ENCODE measurements around the gene TNN.

The TNN gene

DNA sequence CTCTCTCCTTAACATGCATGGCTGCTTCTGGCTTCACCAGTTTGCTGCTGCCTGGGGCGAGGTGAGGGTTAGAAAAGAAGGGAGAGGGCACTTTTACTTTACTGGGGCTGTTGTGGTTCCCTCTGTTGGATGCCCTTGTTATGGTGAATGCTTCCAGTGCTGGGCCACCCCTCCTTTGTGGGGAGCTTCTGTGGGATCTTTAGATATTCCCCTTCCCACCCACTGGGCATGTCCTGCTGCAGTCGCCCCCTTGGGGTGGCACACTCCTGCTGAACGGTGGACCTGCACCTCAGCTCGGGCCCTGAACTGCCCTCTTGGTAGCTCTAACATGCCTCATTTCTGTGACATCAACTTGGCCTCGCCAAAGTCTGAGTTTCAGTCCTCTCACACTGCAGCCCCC lies 6.0 kb downstream of the TNN start:
- no peak overlapping the region for H3K4me3 ChIP-seq (ENCODE audit: insufficient read depth in 1 of 2, low read depth in 1 of 2, low read length in 2 of 2)
- DNase-seq = no peak
- H3K27ac ChIP-seq (ENCODE audit: low read length, poor library complexity, severe bottlenecking) = no peak overlapping the region
- no peak overlapping the region for H2BK5ac ChIP-seq (ENCODE audit: low read depth, low read length, poor library complexity, severe bottlenecking)
- H3K4me2 ChIP-seq (ENCODE audit: low read length, poor library complexity, severe bottlenecking) = no peak overlapping the region
- no peaks in the 10 kb centered on the region for H3K4me1 ChIP-seq (ENCODE audit: control insufficient read depth, insufficient read depth, low read depth, low read length)
- H3K27me3 ChIP-seq (ENCODE audit: control insufficient read depth in 1 of 2, insufficient read depth in 1 of 2, low read length in 2 of 2) = peaks cover 0 to 14% of the 10 kb centered on the region in 2 experiments
- WGBS = 58% methylated on average over 5 of the region's 5 CpGs
- H3K4ac ChIP-seq (ENCODE audit: low read depth in 1 of 2, low read length in 2 of 2) = no peak overlapping the region
- no peak overlapping the region for H3K14ac ChIP-seq (ENCODE audit: low read length in 2 of 2)
- no peak overlapping the region for H2AK5ac ChIP-seq (ENCODE audit: low read length, severe bottlenecking)
- H3K23ac ChIP-seq (ENCODE audit: low read length in 2 of 2) = no peak overlapping the region
- H4K91ac ChIP-seq (ENCODE audit: low read length) = no peak overlapping the region
- H3K36me3 ChIP-seq (ENCODE audit: control insufficient read depth in 1 of 2, insufficient read depth in 2 of 2, low read depth in 1 of 2, low read length in 2 of 2) = no peaks in the 10 kb centered on the region
- no peak overlapping the region for H2BK12ac ChIP-seq (ENCODE audit: low read length in 2 of 2)
- H2BK15ac ChIP-seq (ENCODE audit: low read depth, poor library complexity, severe bottlenecking) = no peak overlapping the region
- no peak overlapping the region for H3K18ac ChIP-seq (ENCODE audit: low read depth in 1 of 2, low read length in 2 of 2)
- no peak overlapping the region for H2BK120ac ChIP-seq (ENCODE audit: low read depth, low read length)
- no peak overlapping the region for H4K8ac ChIP-seq (ENCODE audit: low read length)
- no peak overlapping the region for H3K9ac ChIP-seq (ENCODE audit: low read length)
- H3K9me3 ChIP-seq (ENCODE audit: control insufficient read depth, low read length) = no peaks in the 10 kb centered on the region
- H2AFZ ChIP-seq (ENCODE audit: low read depth, low read length) = no peak overlapping the region
- H3K79me1 ChIP-seq (replicated peaks; ENCODE audit: low read length, poor library complexity, severe bottlenecking) = no peaks in the 10 kb centered on the region

DNA sequence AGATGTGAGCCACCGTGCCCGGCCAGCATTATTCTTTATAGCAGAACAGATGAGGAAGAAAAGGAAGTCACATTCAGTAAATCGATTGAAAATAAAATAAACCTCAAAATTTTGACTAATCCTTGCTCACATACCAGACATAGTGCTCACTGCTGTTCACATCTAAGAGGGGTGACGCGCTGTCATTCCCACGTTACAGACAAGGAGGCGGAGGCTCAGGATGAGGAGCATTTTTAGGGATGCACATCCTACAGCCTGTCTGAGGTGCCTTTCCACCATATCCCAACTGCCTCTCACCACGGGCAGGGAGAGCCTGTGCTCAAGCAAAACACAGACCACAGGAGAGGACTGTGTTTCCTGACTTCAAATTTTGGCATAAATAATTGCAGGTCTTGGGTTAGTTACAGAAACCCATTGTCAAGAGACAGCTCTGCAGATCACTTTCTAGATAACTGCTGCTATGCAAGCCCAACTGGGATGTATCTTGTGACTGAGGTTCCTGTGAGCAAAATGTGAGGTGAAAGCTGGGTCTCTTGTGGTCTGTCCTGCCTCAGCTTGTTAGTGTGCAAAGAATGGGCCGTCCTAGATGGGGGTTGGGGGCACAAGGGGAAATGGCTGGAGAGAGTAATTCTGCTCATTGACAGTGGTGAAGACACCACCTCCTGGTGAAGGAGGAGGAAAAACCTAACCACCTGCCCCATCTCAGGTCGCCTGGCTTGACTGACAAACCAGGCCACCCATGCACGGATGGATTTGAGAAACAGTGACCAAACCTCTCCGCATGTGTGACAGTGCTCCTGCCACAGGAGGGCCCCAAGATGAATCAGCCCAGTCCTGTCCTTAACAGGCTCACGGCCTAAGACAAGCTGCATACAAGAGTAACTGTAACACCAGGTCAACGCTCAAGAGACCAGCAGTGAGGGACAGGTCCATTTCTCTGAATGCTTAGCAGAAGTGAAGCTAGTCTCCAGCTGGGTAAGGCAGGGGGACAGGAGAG lies 8.2 kb downstream of the TNN start:
- no peak for DNase-seq
- H3K4me3 ChIP-seq (ENCODE audit: insufficient read depth in 1 of 2, low read depth in 1 of 2, low read length in 2 of 2) = no peak overlapping the region
- no peak overlapping the region for H2AFZ ChIP-seq (ENCODE audit: low read depth, low read length)
- H4K91ac ChIP-seq (ENCODE audit: low read length) = no peak overlapping the region
- H3K27me3 ChIP-seq (ENCODE audit: control insufficient read depth in 1 of 2, insufficient read depth in 1 of 2, low read length in 2 of 2) = peaks cover 4 to 14% of the 10 kb centered on the region in 2 experiments
- no peak overlapping the region for H3K27ac ChIP-seq (ENCODE audit: low read length, poor library complexity, severe bottlenecking)
- no peak overlapping the region for H2BK12ac ChIP-seq (ENCODE audit: low read length in 2 of 2)
- H2BK120ac ChIP-seq (ENCODE audit: low read depth, low read length) = no peak overlapping the region
- H2AK5ac ChIP-seq (ENCODE audit: low read length, severe bottlenecking) = no peak overlapping the region
- no peaks in the 10 kb centered on the region for H3K36me3 ChIP-seq (ENCODE audit: control insufficient read depth in 1 of 2, insufficient read depth in 2 of 2, low read depth in 1 of 2, low read length in 2 of 2)
- no peaks in the 10 kb centered on the region for H3K4me1 ChIP-seq (ENCODE audit: control insufficient read depth, insufficient read depth, low read depth, low read length)
- H3K14ac ChIP-seq (ENCODE audit: low read length in 2 of 2) = no peak overlapping the region
- no peak overlapping the region for H3K23ac ChIP-seq (ENCODE audit: low read length in 2 of 2)
- H3K18ac ChIP-seq (ENCODE audit: low read depth in 1 of 2, low read length in 2 of 2) = no peak overlapping the region
- no peaks in the 10 kb centered on the region for H3K79me1 ChIP-seq (replicated peaks; ENCODE audit: low read length, poor library complexity, severe bottlenecking)
- 70% methylated on average over 14 of the region's 14 CpGs for WGBS
- no peak overlapping the region for H2BK5ac ChIP-seq (ENCODE audit: low read depth, low read length, poor library complexity, severe bottlenecking)
- H4K8ac ChIP-seq (ENCODE audit: low read length) = no peak overlapping the region
- H2BK15ac ChIP-seq (ENCODE audit: low read depth, poor library complexity, severe bottlenecking) = no peak overlapping the region
- H3K9ac ChIP-seq (ENCODE audit: low read length) = no peak overlapping the region
- H3K4ac ChIP-seq (ENCODE audit: low read depth in 1 of 2, low read length in 2 of 2) = no peak overlapping the region
- H3K4me2 ChIP-seq (ENCODE audit: low read length, poor library complexity, severe bottlenecking) = no peak overlapping the region
- no peaks in the 10 kb centered on the region for H3K9me3 ChIP-seq (ENCODE audit: control insufficient read depth, low read length)

DNA sequence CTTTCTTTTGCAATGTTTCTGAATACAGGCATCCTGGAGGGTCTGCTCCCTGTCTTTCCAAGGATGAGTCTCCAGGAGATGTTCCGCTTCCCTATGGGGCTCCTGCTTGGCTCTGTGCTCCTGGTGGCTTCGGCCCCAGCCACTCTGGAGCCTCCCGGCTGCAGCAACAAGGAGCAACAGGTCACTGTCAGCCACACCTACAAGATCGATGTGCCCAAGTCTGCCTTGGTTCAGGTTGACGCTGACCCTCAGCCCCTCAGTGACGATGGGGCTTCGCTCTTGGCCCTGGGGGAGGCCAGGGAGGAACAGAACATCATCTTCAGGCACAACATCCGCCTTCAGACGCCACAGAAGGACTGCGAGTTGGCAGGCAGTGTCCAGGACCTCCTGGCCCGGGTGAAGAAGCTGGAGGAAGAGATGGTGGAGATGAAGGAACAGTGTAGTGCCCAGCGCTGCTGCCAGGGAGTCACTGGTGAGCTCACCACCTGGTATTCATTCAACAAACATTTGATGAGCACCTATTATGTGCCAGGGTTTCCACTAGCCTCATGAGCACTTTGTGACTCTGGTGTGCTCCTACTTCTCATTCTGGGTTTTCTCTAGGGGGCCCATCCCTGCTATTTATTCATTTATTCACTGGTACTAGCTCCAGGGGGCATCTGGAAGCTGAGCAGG lies 9.9 kb downstream of the TNN start:
- no peak overlapping the region for H3K4me2 ChIP-seq (ENCODE audit: low read length, poor library complexity, severe bottlenecking)
- H2BK12ac ChIP-seq (ENCODE audit: low read length in 2 of 2) = no peak overlapping the region

DNA sequence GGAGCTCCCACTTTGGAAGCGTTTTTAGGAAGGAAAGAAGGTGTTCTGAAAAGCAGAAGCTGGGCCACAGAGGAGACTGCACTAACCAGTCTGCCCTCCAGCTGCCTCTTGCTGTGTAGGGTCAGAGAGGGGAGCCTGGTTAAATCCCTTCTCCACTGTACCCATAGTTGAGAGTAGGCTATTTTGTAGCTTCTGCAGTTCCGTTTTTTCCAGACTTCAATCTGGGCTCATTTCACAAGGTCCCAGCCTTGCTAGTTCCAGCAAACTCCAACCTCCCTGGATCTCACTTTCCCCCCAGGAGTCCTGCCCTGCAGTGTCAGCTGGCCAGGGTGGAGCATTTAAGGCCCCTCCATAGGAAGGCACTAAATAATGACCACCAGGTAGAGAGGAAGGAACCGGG lies 11.0 kb downstream of the TNN start:
- Histone ChIP-seq H3K27me3 (ENCODE audit: control insufficient read depth in 1 of 2, insufficient read depth in 1 of 2, low read length in 2 of 2) (peaks cover 4 to 23% of the 10 kb centered on the region in 2 experiments), H2AK5ac (ENCODE audit: low read length, severe bottlenecking) (no peak overlapping the region), H3K9me3 (ENCODE audit: control insufficient read depth, low read length) (no peaks in the 10 kb centered on the region), H4K8ac (ENCODE audit: low read length) (no peak overlapping the region), H3K4me1 (ENCODE audit: control insufficient read depth, insufficient read depth, low read depth, low read length) (no peaks in the 10 kb centered on the region), H3K27ac (ENCODE audit: low read length, poor library complexity, severe bottlenecking) (no peak overlapping the region), H2BK12ac (ENCODE audit: low read length in 2 of 2) (no peak overlapping the region), H2BK120ac (ENCODE audit: low read depth, low read length) (no peak overlapping the region), H3K4me3 (ENCODE audit: insufficient read depth in 1 of 2, low read depth in 1 of 2, low read length in 2 of 2) (no peak overlapping the region), H3K23ac (ENCODE audit: low read length in 2 of 2) (no peak overlapping the region), H3K18ac (ENCODE audit: low read depth in 1 of 2, low read length in 2 of 2) (no peak overlapping the region), H2BK15ac (ENCODE audit: low read depth, poor library complexity, severe bottlenecking) (no peak overlapping the region), H3K14ac (ENCODE audit: low read length in 2 of 2) (no peak overlapping the region), H3K4me2 (ENCODE audit: low read length, poor library complexity, severe bottlenecking) (no peak overlapping the region), H4K91ac (ENCODE audit: low read length) (no peak overlapping the region), H2BK5ac (ENCODE audit: low read depth, low read length, poor library complexity, severe bottlenecking) (no peak overlapping the region), H3K36me3 (ENCODE audit: control insufficient read depth in 1 of 2, insufficient read depth in 2 of 2, low read depth in 1 of 2, low read length in 2 of 2) (no peaks in the 10 kb centered on the region), H3K79me1 (replicated peaks; ENCODE audit: low read length, poor library complexity, severe bottlenecking) (no peaks in the 10 kb centered on the region), H3K4ac (ENCODE audit: low read depth in 1 of 2, low read length in 2 of 2) (no peak overlapping the region), H3K9ac (ENCODE audit: low read length) (no peak overlapping the region), H2AFZ (ENCODE audit: low read depth, low read length) (no peak overlapping the region)
- DNase-seq = no peak
- WGBS = 75% methylated on average over 3 of the region's 3 CpGs

More for the DNA sequence above, 9.9 kb downstream of the TNN start:
- no peaks in the 10 kb centered on the region for H3K9me3 ChIP-seq (ENCODE audit: control insufficient read depth, low read length)
- no peak overlapping the region for H3K18ac ChIP-seq (ENCODE audit: low read depth in 1 of 2, low read length in 2 of 2)
- no peaks in the 10 kb centered on the region for H3K4me1 ChIP-seq (ENCODE audit: control insufficient read depth, insufficient read depth, low read depth, low read length)
- DNase-seq = no peak
- H3K79me1 ChIP-seq (replicated peaks; ENCODE audit: low read length, poor library complexity, severe bottlenecking) = no peaks in the 10 kb centered on the region
- 81% methylated on average over 12 of the region's 12 CpGs for WGBS
- no peak overlapping the region for H4K91ac ChIP-seq (ENCODE audit: low read length)
- H3K36me3 ChIP-seq (ENCODE audit: control insufficient read depth in 1 of 2, insufficient read depth in 2 of 2, low read depth in 1 of 2, low read length in 2 of 2) = no peaks in the 10 kb centered on the region
- H2AFZ ChIP-seq (ENCODE audit: low read depth, low read length) = no peak overlapping the region
- H3K23ac ChIP-seq (ENCODE audit: low read length in 2 of 2) = no peak overlapping the region
- H3K14ac ChIP-seq (ENCODE audit: low read length in 2 of 2) = no peak overlapping the region
- H4K8ac ChIP-seq (ENCODE audit: low read length) = no peak overlapping the region
- H3K4ac ChIP-seq (ENCODE audit: low read depth in 1 of 2, low read length in 2 of 2) = no peak overlapping the region
- no peak overlapping the region for H2BK15ac ChIP-seq (ENCODE audit: low read depth, poor library complexity, severe bottlenecking)
- no peak overlapping the region for H2BK120ac ChIP-seq (ENCODE audit: low read depth, low read length)
- no peak overlapping the region for H3K4me3 ChIP-seq (ENCODE audit: insufficient read depth in 1 of 2, low read depth in 1 of 2, low read length in 2 of 2)
- no peak overlapping the region for H2AK5ac ChIP-seq (ENCODE audit: low read length, severe bottlenecking)
- H3K9ac ChIP-seq (ENCODE audit: low read length) = no peak overlapping the region
- no peak overlapping the region for H3K27ac ChIP-seq (ENCODE audit: low read length, poor library complexity, severe bottlenecking)
- H2BK5ac ChIP-seq (ENCODE audit: low read depth, low read length, poor library complexity, severe bottlenecking) = no peak overlapping the region
- peaks cover 4 to 23% of the 10 kb centered on the region in 2 experiments for H3K27me3 ChIP-seq (ENCODE audit: control insufficient read depth in 1 of 2, insufficient read depth in 1 of 2, low read length in 2 of 2)
